Left renal cortex interstitium (tissue), 4 donors: Measurements from ENCODE around the gene SYNDIG1. TPM values are rescaled to one million over a fixed set of nuclear protein-coding genes. Genes with fewer than 3 reads are reported as not detected.

Experiments
- DNase-seq, 4 donors: peaks; one replicate each; pipeline ENCODE4 v3.0.0-alpha.2; 2013; ENCODE audit warnings: low read depth in 4 of 4, low spot score in 2 of 4, missing footprints in 1 of 4
- polyA plus RNA-seq, 4 donors: library from polyadenylated mRNA; unstranded; fragments of 120-200 nt; gene quantifications; one replicate each; pipeline ENCODE4 v1.2.1, GENCODE V29; 2013; ENCODE audit not compliant: insufficient read length in 4 of 4

SYNDIG1 gene
- polyA plus RNA-seq, 4 donors, result 7.8 to 9.9 (median 8.9) TPM

DNA sequence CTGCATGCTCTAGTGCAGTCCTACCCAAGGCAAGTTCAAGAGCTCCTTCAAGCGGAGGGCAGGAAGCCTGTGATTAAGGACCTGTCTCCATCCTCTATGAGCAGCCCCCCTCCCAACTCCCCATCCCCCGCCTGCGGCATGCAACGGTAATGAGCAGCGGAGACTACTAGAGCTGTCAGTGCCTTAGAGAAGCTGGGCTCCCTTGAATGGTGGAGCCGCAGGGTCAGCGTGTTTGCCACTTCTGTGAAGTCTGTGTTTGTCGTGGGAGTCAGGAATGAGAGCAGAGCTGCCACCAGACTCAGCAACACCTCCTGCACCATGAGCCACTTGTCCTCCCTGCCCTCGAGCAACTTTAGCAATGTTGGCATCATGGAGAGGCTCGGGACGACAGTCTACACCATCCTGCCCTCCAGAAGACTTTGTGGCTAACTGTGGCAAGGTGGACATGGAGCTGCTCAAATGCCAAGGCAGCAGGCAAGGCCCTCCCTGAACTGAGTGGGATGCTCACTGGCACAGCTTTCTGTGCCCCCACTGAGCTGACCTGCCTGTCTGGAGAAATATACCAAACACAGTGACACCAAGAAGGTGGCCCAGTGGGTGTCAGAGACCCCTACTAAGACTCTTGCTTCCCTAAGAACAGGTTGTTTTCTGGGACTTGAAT is 23.8 kb upstream of the SYNDIG1 start:
- DNase-seq, result no peak

DNA sequence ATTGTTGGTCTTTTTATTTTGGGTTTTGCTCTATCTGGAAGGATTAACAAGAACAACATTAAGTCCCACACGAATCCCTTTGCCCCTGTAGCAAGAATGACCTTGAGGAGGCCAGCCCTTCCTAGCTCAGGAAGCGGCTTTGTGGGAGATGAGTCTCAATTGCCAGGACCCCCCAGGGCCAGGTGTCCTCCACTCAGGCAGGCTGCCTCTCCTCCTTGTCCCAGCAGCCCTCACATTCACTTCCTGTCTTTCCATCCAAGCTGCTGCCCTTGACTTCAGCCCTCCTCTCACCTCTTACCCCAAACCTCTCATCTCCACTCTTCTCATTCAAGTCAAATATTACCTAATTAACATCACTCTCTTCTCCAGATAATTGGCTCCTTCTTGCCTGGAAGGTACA is 22.6 kb upstream of the SYNDIG1 start:
- no peak for DNase-seq

DNA sequence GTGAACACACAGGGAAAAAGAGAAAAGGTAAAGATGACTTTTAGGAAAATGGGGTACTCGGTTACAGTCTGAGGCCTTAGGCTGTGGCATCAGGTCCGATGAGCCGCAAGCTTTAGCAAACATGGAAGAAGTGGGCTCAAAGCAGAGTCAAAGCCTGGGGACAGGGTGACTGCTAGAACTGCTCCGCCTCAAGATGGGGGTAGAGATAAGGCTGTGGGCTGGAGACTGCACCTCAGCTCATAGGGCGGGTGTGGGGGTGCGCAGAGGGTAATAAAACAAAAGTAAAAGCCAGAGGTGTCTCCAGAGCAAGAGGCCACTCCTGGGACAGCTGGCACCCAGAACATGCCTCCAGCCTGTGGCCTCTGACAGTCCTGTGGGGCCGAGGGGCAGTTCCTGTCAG is 21.3 kb upstream of the SYNDIG1 start:
- DNase-seq, result no peak

DNA sequence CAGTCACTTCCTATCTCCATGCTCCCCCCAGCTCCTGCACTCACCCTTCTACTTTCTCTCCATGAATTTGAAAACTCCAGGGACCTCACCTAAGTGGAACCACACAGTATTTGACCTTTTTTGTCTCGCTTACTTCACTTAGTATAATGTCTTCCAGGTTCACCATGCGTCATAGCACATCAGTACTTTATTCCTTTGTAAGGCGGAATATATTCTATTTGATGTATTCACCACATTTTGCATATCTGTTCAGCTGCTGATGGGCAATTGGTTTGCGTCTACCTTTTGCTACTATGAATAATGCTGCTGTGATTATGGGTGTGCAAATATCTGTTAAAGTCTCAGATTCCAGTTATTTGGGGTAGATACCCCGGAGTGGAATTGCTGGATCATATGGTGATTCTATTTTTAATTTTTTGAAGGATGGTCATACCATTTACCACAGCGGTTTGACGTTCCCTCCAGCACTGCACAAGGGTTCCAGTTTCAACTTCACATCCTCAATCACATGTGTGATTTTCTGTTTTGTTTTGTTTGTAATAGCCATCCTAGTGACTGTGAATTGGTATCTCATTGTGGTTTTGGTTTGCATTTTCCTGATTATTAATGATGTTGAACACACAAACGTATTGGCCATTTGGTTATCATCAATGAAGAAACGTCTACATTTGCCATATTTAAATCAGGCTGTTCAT is 20.3 kb upstream of the SYNDIG1 start:
- DNase-seq, result no peak

DNA sequence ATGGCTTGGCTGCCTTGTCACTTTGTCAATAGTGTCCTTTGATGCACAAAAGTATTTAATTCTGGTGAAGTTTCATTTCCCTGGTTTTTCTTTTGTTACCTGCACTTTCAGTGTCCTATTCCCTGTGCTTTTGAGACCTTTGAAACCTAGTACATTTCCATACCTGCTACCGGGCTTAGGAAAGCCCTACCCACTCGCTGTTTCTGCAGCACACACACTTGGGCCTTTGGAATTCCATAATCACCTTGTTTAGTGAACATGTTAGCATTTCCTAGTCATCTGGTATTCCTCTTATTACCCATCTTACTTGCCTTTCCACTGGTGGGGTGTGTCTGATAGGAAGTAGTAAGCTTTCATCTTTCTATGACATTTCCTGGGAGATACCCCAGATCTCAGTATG is 19.3 kb upstream of the SYNDIG1 start:
- DNase-seq, result no peak

DNA sequence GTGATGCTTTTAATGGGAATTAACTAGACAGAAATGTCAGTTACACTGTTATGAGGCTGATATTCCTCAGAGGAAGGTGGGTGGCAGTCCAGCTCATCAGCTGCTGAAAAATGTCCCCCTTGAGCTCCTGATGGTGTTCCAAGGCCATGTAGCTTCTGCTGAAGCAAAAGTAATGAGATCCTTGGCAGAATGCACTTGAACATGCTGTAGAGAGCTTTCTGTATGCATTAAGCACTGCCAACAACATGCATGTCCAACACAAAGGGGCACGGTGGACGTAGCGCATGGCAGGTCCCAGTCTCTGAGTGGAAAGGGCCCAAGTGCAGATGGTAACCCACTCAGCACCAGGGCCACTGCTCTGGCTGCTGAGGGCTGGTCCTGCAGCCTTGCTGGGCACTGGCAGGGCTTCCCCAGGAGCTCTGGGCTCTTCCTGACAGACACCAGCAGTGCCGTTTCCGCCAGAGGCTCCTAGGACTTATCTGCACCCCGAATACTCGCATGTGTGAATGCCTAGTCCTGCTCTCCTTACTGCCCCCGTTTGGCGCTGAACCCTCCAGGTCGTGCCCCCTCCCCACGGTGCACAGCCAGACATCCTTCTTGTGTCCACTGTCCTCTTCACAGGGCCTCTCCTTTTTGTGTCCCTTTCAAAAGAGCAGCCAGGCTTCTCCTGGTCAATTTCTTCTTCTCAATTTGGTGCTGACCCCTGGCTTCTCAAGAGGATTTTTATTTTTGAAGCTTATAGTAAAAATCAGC is 18.6 kb upstream of the SYNDIG1 start:
- no peak for DNase-seq

DNA sequence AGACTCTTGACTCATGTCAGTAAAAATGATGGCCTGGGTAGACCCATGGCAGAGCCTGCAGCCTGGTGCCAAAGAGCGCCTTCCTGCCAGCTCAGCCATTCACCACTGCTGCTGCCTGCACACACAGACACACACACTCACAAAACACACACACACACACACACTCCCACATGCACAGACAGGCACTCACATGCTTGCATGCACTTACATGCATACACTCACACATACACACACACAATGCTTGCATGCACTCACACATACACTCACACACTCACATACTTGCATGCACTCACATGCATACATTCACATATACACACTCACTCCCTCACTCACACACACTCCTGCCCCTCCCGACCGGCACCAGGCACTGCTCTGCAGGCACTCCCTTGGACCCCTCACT is 18.0 kb upstream of the SYNDIG1 start:
- no peak for DNase-seq

DNA sequence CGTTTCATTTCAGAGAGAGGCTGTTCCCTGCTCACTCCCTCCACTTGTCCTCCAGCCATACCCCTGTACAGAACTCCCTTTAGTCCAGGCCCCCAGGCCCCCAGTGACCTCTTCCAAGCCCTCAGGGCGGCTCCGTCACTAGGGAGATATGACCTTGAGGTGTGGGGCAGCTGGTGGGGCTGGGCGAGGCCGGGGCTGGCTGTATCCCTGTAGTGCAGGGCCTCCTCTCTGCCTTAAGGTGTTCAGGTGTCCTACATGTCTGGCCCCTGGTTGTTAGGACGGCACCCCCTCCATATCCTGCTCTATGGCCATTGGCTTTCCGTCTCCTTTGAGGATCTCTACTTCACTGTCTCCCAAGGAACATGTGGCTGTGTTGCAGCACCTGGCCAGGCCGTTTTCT is 17.4 kb upstream of the SYNDIG1 start:
- DNase-seq, result no peak

DNA sequence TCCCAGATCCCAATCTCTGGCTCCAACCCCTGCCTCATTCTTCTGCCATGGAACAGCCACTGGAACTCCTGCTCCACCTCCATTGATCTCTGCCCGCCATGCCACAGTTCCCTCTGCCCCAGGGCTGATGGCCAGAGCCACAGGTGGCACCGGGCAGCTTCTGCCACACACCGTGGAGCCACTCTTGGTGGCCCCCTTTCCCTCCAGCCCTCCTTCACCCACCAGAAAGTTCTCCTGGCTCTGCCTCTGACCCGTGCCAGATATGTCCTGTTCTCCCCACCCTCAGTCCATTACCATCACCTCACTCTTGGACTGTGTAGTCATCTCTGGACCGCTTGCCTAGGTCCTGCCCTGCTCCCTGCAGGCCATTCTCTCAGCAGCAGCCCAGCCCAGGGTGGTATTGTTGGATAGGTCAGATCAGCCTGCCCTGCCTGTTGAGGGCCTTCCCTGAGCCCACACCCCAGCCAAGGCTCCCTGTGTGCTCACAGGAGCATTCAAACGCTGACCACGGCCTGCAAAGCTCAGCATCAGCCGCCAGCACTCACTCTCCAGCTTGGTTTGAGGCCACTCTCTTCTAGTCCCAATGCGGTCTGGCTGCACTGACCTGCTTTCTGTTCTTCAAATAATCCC is 16.8 kb upstream of the SYNDIG1 start:
- no peak for DNase-seq

DNA sequence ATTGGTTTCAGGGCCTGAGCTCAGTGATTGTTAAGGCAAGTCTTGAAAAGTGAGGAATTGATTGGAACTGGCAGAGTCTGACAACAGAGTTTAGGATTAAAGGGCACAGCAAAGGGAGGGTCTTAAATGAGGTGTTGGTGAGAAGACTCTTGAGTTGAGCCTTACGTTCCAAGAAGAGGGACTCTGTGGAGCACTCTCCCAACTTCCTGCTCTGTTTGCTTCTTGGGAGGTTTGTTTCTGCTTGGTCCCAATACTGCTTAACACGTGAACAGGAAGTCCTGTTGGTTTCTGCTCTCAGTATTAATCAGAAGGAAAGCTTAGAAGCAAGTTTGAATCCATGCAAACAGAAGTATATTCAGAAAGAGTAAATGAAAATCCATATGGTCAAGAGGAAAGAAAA is 15.6 kb upstream of the SYNDIG1 start:
- DNase-seq, result no peak

DNA sequence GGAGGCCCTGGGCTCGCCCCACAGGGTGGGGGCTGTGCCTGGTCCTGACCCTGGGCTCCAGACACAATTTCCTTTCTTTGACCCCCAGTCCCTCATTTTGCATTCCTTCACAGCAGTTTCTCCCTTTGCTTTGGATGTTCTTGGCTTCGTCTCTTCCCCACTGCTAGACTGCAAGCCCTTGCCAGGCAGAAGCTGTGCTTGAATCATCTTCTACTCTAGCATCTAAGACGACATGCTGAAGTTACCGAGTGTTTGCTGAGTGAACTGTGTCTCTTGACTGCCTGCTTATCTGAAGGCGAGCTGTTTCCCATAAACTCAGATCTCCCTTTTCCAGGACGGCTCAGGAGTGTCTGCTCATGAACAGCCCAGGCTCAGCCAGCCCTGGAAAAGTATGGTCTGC is 14.3 kb upstream of the SYNDIG1 start:
- DNase-seq, result no peak

DNA sequence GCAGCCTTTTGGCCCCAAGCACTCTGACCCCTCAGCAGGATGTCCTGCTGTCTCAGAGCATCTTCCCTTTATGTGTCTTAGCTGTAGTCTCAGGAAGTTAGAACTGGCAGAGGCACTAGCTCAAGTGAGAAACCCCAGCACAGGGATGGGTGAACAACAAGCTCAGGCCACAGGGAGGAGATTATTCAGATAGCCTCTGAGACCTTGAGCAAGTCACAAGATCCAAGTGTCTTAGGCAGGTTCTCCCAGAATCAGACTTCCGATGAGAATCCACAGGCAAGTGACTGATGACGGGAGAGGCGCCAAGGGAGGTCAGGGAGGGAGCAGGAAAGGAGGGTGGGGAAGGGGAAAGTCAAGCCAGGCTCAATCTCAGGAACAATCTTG is 13.0 kb upstream of the SYNDIG1 start:
- no peak for DNase-seq

DNA sequence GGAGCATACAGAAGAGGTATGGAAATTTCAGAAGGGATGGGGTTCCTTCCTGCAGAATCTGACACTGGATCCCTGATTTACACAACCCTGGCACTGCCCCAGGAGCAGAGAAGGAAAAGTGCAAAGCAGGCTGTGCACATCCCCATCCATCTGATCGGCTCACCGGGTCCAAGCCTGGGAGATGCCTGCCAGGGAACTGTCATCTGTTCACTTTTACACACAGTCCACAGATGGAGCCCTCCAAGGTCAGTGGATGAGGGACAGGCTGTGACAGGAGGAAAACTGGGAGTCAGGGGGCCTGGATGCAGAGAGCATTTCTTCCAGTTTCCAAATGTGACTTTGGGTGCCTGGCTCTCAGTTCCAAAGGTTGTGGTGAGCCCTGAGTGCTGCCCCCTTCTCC is 11.0 kb upstream of the SYNDIG1 start:
- DNase-seq, result no peak

DNA sequence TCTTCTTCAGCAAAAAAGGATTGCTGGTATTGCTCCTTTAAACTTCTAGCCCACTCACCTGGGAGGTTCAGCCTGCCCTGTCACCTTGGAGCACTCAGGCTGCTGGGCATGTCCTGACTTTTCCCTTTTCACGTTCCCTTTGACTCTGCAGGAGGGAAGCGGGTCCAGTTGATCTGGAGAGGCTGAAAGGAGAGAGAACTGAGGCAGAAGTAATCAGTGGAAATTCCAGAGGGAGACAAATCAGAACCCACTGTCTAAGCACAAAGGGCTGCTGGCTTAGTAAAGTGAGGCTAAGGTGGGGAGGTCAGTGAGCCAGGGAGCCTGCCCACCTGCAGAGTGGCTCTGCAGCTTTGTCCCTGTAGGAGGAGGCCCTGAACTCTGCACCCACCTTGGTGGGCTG is 9.7 kb upstream of the SYNDIG1 start:
- DNase-seq, result no peak

DNA sequence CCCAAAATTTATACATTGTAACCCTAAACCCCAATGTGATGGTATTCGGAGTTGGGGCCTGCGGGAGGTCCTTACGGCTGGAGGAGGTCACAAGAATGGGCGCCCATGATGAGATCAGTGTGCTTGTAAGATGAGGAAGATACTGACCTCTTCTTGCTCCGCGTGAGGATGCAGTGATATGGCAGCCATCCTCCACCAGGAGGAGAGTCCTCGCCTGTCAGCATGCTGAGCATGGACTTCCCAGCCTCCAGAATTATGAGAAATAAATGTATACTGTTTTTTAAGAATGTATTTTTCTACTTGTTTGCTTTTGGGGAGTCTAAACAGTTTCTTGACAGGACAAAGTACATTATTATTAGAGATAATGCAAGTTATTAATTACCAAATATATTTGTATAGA is 8.7 kb upstream of the SYNDIG1 start:
- no peak for DNase-seq

DNA sequence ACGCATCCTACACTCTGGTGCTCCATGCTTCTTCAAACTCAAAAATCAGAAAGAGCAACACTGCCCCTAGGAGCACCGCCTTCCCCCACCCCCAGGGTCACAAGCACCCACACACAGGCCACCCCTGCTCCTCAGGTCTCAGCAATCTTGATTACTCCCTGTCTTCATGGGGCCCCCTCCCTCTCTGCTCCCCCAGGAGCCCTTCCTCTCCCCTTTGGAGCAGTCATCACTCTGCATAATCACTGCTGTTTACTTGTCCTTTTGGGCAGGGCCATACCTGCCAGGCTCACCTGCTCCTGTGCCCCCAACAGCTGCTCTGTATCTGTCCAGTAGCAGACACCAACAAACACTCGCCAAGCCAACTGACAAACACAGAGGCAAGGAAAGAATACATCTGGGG is 7.6 kb upstream of the SYNDIG1 start:
- no peak for DNase-seq

DNA sequence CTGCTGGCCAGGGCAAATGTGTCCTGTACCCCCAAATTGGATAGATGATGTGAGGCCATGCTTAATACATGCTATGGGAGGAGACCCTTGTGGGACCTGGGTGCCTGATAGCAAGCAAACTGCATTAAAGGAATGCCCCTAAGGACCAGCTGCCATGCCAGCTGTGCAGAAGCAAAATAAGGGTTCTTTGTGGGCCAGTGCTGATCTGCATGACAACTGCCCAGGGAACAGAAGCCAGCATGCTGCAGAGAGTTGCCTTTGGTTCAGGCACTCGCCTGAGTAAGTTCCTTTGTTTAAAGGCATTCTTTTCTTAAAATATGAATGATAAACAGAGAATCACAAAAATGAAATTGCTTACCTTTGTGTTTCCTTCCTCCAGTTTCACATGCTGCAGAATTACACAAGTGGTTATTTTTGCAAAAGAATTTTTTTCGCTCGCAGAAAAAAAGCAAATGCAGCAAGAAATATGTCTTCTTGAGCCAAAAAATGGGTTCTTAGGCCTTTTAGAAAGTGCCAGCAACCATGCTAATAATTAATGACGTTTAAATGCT is 6.9 kb upstream of the SYNDIG1 start:
- DNase-seq, result no peak

DNA sequence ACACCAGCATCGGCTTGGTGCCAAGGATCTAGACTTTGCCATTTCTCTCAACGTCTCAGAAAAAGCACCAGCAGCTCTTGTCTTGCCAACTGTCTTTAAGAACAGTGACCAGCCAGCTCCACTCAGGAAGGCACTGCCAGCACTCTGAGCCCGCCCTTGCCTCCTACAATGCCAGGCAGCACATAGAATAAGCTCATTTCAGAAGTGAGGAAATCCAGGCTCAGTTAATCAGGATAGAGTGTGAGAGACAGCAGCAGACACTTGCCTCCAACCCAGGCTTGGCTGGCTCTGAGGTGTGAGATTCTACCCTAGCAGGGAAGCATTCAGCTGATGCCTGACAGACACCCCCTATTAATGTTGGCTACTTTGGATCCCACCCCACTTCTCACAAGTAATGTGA is 4.3 kb upstream of the SYNDIG1 start:
- DNase-seq, result no peak

DNA sequence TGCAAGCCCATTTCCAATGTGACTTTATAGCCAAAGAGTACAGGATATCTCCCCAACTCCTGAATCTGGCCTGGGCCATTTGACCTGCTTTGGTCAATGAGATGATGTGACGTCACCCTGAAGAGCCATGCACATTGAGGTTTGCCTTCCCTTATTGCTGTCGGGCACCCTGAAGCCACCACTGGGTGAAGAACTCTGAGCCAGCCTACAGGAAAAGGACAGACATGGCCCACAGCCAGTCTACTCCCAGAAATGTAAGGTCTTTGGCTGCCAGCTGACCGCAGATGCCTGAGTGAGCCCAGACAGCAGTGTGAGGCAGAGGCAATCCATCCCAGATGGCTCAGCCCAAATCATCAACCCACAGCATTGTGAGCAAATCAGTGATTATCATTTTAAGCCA is 3.7 kb upstream of the SYNDIG1 start:
- no peak for DNase-seq

DNA sequence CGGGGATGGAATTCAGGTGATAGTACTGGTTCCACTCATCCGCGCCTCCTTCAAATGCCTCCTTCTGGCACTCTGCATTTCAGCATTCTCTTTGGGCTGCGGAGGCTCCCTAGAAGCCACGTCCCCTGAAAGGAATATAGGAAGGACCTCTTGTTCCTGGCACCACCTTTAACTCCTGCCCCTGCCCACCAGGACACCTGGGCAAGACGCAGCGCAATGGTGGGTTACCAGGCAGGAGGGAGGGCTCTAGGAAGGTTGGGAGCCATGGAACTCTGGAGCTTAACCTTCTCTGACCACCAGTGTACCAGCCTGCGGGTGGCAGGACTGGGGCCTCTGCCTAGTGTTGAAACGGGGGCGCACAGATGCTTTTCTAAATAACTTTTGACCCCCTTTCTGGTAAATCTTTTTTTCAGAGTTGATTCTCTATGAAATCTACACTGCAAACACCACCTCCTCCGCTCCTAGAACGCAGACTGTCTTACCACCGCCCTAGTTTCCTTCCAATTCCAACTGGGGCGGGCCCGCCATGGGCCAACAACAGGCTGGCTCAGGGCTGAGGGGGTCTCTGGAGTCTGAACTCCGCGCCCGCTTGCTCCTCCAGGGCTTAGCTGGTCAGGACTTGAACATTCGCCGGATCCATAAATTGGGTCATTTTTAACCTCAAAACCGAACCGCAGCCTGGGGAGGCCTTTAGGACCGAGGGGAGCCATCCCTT is 871 bp upstream of the SYNDIG1 start:
- DNase-seq, result no peak
